Gastrocnemius medialis (tissue), 4 donors: ENCODE data around the gene ARHGAP30.

Source experiments
- CTCF ChIP-seq, 5 experiments: fragments of 450-650 bp in 3 of 5; fragments of 200-600 bp in 2 of 5; sonication (generic) in 2 of 5; IDR thresholded peaks in 4 of 5; conservative IDR thresholded peaks in 1 of 5; 1 replicate in 4 of 5; 2 replicates in 1 of 5; pipeline ENCODE4 v1.5.1; 2016 to 2019; ENCODE audit warnings: antibody characterized with exemption in 5 of 5, mild to moderate bottlenecking in 3 of 5, moderate library complexity in 3 of 5
- POLR2A ChIP-seq, 2 donors: fragments of 450-650 bp; IDR thresholded peaks; one replicate each; pipeline ENCODE4 v1.6.1; 2017; ENCODE audit warnings: antibody characterized with exemption in 2 of 2, mild to moderate bottlenecking in 2 of 2, moderate library complexity in 2 of 2

GRCh38 chr1:161009602-161010211, 60.0 kb downstream of the ARHGAP30 start:
- TF ChIP-seq CTCF (IDR thresholded peaks at IDR 0.05 in 4 of 5, conservative IDR thresholded peaks at IDR 0.05 in 1 of 5) (no peak), POLR2A (IDR thresholded peaks at IDR 0.05) (no peak)
